SK-N-SH treated with all-trans-retinoic acid at 6 μM for 48 hours (cell line): ENCODE data around the gene SVOP.

Experiments used
- ATAC-seq: fragments of 200-7000 bp; cut with Tn5 transposase; 3 replicates; pipeline ENCODE4 v1.9.1; 2020; ENCODE audit warnings: mild to moderate bottlenecking, moderate library complexity
- ARNTL ChIP-seq: fragments of 450-650 bp; formaldehyde crosslinking; IDR thresholded peaks from 2 replicates; pipeline ENCODE4 v1.5.0; 2020; ENCODE audit warnings: low read depth, mild to moderate bottlenecking, moderate library complexity, borderline replicate concordance
- CSDC2 ChIP-seq: fragments of 250-450 bp; sonication (Bioruptor Pico); IDR thresholded peaks from 2 replicates; pipeline ENCODE4 v1.5.0; 2020; ENCODE audit warnings: mild to moderate bottlenecking, moderate library complexity
- ESRRG ChIP-seq: fragments of 250-450 bp; sonication (Bioruptor Pico); IDR thresholded peaks from 2 replicates; pipeline ENCODE4 v1.6.1; 2021; ENCODE audit warnings: mild to moderate bottlenecking
- ISL1 ChIP-seq: fragments of 250-450 bp; sonication (Bioruptor Pico); IDR thresholded peaks from 2 replicates; pipeline ENCODE4 v2.1.2; 2022; ENCODE audit warnings: mild to moderate bottlenecking, moderate library complexity
- OSR1 ChIP-seq: fragments of 250-450 bp; sonication (Bioruptor Pico); IDR thresholded peaks from 2 replicates; pipeline ENCODE4 v1.8.0; 2022; ENCODE audit warnings: moderate library complexity, mild to moderate bottlenecking, inconsistent platforms
- PPARA ChIP-seq: fragments of 250-450 bp; sonication (Bioruptor Pico); IDR thresholded peaks from 2 replicates; pipeline ENCODE4 v1.5.0; 2020; ENCODE audit warnings: mild to moderate bottlenecking, borderline replicate concordance
- RARB ChIP-seq: fragments of 250-450 bp; sonication (Bioruptor Pico); IDR thresholded peaks from 2 replicates; pipeline ENCODE4 v1.8.0; 2021; ENCODE audit warnings: mild to moderate bottlenecking, moderate library complexity
- TCF4 ChIP-seq: fragments of 250-450 bp; sonication (Bioruptor Pico); IDR thresholded peaks from 2 replicates; pipeline ENCODE4 v1.8.0; 2021; ENCODE audit warnings: mild to moderate bottlenecking, moderate library complexity, borderline replicate concordance
- TOX ChIP-seq: fragments of 250-450 bp; sonication (Bioruptor Pico); IDR thresholded peaks from 2 replicates; pipeline ENCODE4 v1.8.0; 2021; ENCODE audit warnings: mild to moderate bottlenecking, moderate library complexity, borderline replicate concordance
- ZC3H10 ChIP-seq: fragments of 250-450 bp; sonication (Bioruptor Pico); IDR thresholded peaks from 2 replicates; pipeline ENCODE4 v1.5.1; 2021; ENCODE audit warnings: mild to moderate bottlenecking, moderate library complexity
- ZFP3 ChIP-seq: fragments of 250-450 bp; sonication (Bioruptor Pico); IDR thresholded peaks from 2 replicates; pipeline ENCODE4 v1.5.0; 2020; ENCODE audit warnings: mild to moderate bottlenecking, moderate library complexity
- ZFP30 ChIP-seq: fragments of 450-650 bp; formaldehyde crosslinking; IDR thresholded peaks from 2 replicates; pipeline ENCODE4 v1.5.0; 2022; ENCODE audit warnings: mild to moderate bottlenecking, moderate library complexity
- ZNF565 ChIP-seq: fragments of 450-650 bp; formaldehyde crosslinking; conservative IDR thresholded peaks from 2 replicates; pipeline ENCODE4 v1.5.0; 2020; ENCODE audit warnings: low read depth, mild to moderate bottlenecking, moderate library complexity
- ZNF70 ChIP-seq: fragments of 450-650 bp; formaldehyde crosslinking; IDR thresholded peaks from 2 replicates; pipeline ENCODE4 v1.5.0; 2020; ENCODE audit warnings: mild to moderate bottlenecking, moderate library complexity
- ZNF8 ChIP-seq: fragments of 450-650 bp; formaldehyde crosslinking; IDR thresholded peaks from 2 replicates; pipeline ENCODE4 v1.5.0; 2020; ENCODE audit warnings: mild to moderate bottlenecking, moderate library complexity
- TF ChIP-seq, protein P1 (sequence below): fragments of 250-450 bp; sonication (Bioruptor Pico); IDR thresholded peaks from 2 replicates; pipeline ENCODE4 v1.5.1; 2020; ENCODE audit warnings: low read depth, mild to moderate bottlenecking, moderate library complexity
- TF ChIP-seq, protein P2 (sequence below): fragments of 250-450 bp; sonication (Bioruptor Pico); IDR thresholded peaks from 2 replicates; pipeline ENCODE4 v1.8.0; 2020; ENCODE audit warnings: mild to moderate bottlenecking, moderate library complexity, borderline replicate concordance
- TF ChIP-seq, protein P3 (sequence below): fragments of 250-450 bp; sonication (Bioruptor Pico); IDR thresholded peaks from 2 replicates; pipeline ENCODE4 v1.8.0; 2021; ENCODE audit warnings: low read depth, mild to moderate bottlenecking, moderate library complexity, borderline replicate concordance
- TF ChIP-seq, protein P4 (sequence below): fragments of 250-450 bp; sonication (Bioruptor Pico); IDR thresholded peaks from 2 replicates; pipeline ENCODE4 v1.5.0; 2020; ENCODE audit warnings: mild to moderate bottlenecking, moderate library complexity

Gene SVOP

DNA sequence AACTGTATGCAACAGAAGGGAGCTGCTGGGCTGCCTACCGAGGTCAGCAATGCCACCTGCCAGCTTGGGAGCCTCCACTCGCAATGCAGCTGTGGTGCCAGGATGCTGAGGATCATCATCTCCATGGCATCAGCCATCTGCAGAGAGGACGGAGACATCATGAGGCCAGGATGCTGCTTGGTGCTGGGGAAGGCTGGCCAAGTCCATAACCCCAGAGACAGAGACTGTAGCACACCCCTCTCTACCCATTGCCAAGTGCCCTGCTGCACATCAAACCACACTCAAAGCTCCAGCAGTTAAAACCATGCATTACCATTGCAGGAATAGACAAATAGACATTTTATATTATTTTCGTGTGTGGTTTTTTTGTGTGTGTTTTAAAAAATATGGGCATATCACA is 43.5 kb downstream of the SVOP start (continued):
- TF ChIP-seq ZFP30 (CRISPR knock-in tag) = no peak
- no peak for TF ChIP-seq PPARA (CRISPR knock-in tag)
- no peak for TF ChIP-seq ZFP3 (CRISPR knock-in tag)
- TF ChIP-seq ESRRG = no peak
- no peak for TF ChIP-seq ARNTL (CRISPR knock-in tag)

DNA sequence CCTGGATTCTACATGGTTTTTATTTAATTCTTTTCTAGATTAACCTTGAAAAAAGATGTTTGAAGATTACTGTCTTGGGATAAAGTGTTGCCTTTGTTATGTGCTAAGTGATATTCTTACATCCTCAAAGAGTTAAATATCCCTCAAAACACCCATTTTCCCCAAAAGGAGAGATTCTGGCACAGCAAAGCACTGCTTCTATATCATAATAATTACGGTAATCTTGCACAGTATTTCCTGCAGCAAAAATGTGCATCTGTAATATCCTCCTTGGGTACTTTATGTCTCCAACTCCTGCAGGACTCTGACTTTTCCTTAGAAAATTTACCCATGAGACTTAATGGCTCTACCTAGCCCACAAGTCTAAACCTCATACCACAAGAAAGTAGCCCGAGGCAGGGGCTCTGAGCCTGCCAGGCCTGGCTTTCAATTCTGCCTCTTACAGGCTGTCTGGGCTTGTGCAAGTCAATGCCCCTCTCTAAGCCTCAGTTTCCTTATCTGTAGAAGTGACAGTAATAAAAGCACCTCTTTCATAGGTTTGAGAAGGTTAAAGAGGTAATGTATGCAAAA is 45.8 kb downstream of the SVOP start:
- no peak for ATAC-seq
- TF ChIP-seq, protein P1, sequence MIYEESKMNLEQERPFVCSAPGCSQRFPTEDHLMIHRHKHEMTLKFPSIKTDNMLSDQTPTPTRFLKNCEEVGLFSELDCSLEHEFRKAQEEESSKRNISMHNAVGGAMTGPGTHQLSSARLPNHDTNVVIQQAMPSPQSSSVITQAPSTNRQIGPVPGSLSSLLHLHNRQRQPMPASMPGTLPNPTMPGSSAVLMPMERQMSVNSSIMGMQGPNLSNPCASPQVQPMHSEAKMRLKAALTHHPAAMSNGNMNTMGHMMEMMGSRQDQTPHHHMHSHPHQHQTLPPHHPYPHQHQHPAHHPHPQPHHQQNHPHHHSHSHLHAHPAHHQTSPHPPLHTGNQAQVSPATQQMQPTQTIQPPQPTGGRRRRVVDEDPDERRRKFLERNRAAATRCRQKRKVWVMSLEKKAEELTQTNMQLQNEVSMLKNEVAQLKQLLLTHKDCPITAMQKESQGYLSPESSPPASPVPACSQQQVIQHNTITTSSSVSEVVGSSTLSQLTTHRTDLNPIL = no peak
- no peak for TF ChIP-seq TCF4 (CRISPR knock-in tag)
- TF ChIP-seq, protein P2, sequence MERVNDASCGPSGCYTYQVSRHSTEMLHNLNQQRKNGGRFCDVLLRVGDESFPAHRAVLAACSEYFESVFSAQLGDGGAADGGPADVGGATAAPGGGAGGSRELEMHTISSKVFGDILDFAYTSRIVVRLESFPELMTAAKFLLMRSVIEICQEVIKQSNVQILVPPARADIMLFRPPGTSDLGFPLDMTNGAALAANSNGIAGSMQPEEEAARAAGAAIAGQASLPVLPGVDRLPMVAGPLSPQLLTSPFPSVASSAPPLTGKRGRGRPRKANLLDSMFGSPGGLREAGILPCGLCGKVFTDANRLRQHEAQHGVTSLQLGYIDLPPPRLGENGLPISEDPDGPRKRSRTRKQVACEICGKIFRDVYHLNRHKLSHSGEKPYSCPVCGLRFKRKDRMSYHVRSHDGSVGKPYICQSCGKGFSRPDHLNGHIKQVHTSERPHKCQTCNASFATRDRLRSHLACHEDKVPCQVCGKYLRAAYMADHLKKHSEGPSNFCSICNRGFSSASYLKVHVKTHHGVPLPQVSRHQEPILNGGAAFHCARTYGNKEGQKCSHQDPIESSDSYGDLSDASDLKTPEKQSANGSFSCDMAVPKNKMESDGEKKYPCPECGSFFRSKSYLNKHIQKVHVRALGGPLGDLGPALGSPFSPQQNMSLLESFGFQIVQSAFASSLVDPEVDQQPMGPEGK (CRISPR knock-in tag) = no peak
- TF ChIP-seq OSR1 = no peak
- TF ChIP-seq ZFP3 (CRISPR knock-in tag) = no peak
- TF ChIP-seq, protein P3, sequence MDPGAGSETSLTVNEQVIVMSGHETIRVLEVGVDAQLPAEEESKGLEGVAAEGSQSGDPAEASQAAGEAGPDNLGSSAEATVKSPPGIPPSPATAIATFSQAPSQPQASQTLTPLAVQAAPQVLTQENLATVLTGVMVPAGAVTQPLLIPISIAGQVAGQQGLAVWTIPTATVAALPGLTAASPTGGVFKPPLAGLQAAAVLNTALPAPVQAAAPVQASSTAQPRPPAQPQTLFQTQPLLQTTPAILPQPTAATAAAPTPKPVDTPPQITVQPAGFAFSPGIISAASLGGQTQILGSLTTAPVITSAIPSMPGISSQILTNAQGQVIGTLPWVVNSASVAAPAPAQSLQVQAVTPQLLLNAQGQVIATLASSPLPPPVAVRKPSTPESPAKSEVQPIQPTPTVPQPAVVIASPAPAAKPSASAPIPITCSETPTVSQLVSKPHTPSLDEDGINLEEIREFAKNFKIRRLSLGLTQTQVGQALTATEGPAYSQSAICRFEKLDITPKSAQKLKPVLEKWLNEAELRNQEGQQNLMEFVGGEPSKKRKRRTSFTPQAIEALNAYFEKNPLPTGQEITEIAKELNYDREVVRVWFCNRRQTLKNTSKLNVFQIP (CRISPR knock-in tag) = no peak
- TF ChIP-seq, protein P4, sequence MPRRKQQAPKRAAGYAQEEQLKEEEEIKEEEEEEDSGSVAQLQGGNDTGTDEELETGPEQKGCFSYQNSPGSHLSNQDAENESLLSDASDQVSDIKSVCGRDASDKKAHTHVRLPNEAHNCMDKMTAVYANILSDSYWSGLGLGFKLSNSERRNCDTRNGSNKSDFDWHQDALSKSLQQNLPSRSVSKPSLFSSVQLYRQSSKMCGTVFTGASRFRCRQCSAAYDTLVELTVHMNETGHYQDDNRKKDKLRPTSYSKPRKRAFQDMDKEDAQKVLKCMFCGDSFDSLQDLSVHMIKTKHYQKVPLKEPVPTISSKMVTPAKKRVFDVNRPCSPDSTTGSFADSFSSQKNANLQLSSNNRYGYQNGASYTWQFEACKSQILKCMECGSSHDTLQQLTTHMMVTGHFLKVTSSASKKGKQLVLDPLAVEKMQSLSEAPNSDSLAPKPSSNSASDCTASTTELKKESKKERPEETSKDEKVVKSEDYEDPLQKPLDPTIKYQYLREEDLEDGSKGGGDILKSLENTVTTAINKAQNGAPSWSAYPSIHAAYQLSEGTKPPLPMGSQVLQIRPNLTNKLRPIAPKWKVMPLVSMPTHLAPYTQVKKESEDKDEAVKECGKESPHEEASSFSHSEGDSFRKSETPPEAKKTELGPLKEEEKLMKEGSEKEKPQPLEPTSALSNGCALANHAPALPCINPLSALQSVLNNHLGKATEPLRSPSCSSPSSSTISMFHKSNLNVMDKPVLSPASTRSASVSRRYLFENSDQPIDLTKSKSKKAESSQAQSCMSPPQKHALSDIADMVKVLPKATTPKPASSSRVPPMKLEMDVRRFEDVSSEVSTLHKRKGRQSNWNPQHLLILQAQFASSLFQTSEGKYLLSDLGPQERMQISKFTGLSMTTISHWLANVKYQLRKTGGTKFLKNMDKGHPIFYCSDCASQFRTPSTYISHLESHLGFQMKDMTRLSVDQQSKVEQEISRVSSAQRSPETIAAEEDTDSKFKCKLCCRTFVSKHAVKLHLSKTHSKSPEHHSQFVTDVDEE = no peak
- TF ChIP-seq RARB (CRISPR knock-in tag) = no peak
- no peak for TF ChIP-seq ISL1 (CRISPR knock-in tag)
- no peak for TF ChIP-seq ESRRG
- TF ChIP-seq TOX (CRISPR knock-in tag) = no peak
- TF ChIP-seq ZNF565 (CRISPR knock-in tag) = no peak
- TF ChIP-seq ZC3H10 (CRISPR knock-in tag) = no peak
- TF ChIP-seq ZFP30 (CRISPR knock-in tag) = no peak
- TF ChIP-seq ARNTL (CRISPR knock-in tag) = no peak
- no peak for TF ChIP-seq ZNF8
- no peak for TF ChIP-seq ZNF70
- no peak for TF ChIP-seq PPARA (CRISPR knock-in tag)

DNA sequence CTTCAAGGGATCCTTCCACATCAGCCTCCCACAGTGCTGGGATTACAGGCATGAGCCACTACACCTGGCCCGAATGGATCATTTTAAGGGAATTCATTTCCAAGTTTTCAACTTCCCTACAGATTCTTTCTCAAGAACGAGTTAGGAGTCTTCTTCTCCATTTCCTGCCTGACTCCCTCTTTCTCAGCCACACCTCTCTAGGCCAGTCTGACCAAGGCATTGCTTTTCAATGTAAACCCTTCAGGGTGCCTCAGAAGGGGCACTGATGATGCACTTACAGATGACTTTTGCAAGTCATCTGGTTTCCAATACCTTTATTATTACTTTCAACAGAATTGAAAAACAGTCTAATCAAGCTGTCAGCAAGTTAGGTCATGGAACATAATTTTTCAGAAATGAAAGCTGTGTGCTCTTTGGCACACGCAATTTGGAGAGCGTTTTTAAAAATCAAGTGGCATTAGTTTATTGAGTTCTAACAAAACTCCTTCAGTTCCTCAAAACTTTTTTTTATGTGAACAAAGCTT is 47.2 kb downstream of the SVOP start:
- TF ChIP-seq ZNF8 (no peak), ZC3H10 (CRISPR knock-in tag) (no peak), CSDC2 (CRISPR knock-in tag) (no peak)
- TF ChIP-seq, protein P4 = no peak
- TF ChIP-seq, all 23 proteins: peak for 0
- no peak for ATAC-seq
